Measurements from ENCODE around the gene QSOX1. TPM values are rescaled to one million over a fixed set of nuclear protein-coding genes. Genes with fewer than 3 reads are reported as not detected.

The QSOX1 gene
- total RNA-seq, 2 experiments from 2014 or later: 27.6 to 31.9 TPM

DNA sequence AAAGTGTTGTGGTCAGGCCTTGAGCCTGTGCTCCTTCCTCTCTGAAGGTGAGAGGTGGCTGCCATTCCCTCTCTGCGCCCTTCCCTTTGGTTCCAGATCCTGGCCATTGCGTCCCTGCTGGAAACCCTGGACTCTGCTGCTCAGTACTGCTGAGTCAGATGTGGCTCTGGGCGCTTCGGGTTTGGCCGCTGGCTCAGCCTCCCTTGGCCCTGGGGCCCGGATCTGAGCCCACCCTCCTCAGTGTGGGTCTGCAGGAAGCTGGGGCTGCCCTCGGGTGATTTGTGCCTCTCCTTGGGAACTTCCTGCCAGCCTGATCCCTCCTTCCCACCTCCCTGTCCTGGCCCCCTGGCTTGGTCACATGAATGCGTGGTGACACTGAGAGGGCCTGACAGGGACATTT is 32.2 kb downstream of the QSOX1 start:
- Mint-ChIP-seq H3K27ac (no peak overlapping the region), H3K4me3 (no peak overlapping the region), H3K27me3 (ENCODE audit: low read depth) (no peaks in the 10 kb centered on the region), H3K4me1 (ENCODE audit: low read depth) (no peaks in the 10 kb centered on the region), H3K9me3 (no peaks in the 10 kb centered on the region), H3K36me3 (ENCODE audit: low read depth) (peaks cover 17% of the 10 kb centered on the region)
- intact Hi-C loops (cut with micrococcal nuclease): no loop called here
- CTCF ChIA-PET: interaction anchor here (4.3 kb wide), 1 partner anchor 8 kb away, joined by 35 read pairs; no protein-coding TSS in a partner anchor
- no peak for DNase-seq

DNA sequence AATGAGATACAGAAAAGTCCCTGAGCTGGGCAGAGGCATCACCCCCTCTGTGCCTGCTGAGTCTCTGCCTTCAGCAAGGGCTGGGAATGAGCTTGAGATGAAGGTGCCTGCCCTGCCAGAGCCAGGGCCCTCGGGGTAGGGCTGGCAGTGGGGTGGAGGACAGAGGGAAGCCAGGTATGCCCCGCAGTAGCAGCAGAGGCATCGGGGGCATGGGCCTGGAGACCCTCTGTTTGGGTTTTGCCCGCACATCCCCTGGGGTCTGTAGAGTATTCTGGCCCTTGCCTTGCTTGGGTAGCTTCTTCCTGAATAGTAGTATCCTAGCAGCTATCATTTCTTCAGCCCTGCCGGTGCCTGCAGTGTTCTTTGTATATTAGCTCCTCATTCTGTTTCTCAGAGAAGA is 33.0 kb downstream of the QSOX1 start:
- H3K27me3 Mint-ChIP-seq (ENCODE audit: low read depth): no peaks in the 10 kb centered on the region
- H3K9me3 Mint-ChIP-seq: no peaks in the 10 kb centered on the region
- H3K36me3 Mint-ChIP-seq (ENCODE audit: low read depth): peaks cover 14% of the 10 kb centered on the region
- H3K27ac Mint-ChIP-seq: no peak overlapping the region
- H3K4me3 Mint-ChIP-seq: no peak overlapping the region
- DNase-seq: no peak
- intact Hi-C loops (cut with micrococcal nuclease): loop anchor here (2.0 kb wide), 1 partner anchor 65 kb away; no protein-coding TSS in a partner anchor
- CTCF ChIA-PET: interaction anchor here (0.6 to 4.3 kb wide), 4 partner anchors 9 to 290 kb away, joined by 3 to 35 read pairs (median 4); no protein-coding TSS in a partner anchor
- H3K4me1 Mint-ChIP-seq (ENCODE audit: low read depth): no peaks in the 10 kb centered on the region

DNA sequence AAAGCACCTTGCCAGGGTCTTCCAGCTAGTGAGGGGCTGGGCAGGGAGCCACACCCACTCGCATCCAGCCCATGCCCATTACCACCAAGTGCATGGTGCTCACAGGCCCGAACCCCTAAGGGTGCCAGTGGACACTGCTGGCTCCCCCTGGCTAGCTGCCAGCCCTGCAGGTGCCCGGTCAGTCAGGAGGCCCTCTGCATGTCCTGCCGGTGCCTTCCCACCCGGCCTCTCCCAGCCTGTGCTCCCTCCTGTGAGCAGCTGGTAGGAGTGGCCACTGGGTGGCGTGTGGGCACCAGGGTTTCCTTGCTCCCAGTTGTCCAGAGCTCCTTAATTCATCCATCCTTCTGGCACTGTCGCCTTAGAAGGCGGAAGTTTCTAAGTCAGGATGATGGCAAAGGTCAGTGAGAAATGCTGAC is 33.4 kb downstream of the QSOX1 start:
- CTCF ChIA-PET: interaction anchor here (0.6 to 4.3 kb wide), 4 partner anchors 9 to 289 kb away, joined by 3 to 35 read pairs (median 4); no protein-coding TSS in a partner anchor
- peak; percentile 51 for DNase-seq
- intact Hi-C loops (cut with micrococcal nuclease): loop anchor here (2.0 kb wide), 1 partner anchor 65 kb away; no protein-coding TSS in a partner anchor

DNA sequence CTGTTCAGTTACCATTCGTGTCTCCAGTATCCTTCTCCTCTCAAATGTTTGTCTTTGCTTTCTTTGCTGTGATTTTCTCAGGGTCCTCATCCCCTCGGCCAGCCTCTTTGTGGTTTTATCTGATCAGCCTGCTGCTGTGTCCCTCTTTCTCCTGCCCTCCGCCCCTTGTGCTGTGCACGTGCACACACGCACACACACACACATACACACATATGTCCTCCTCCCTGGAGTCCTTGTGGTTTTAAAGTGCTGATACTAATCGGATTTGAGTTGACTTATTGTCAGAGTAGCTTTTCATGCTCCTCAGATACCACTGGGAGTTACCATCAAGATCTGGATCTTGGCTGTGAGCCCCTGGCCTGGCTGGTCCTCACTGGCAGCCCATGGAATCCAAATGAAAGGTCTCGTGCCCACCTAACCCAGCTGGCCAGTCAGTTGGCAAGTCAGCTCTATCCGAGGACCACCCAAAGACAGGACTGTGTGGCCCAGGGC is 34.1 kb downstream of the QSOX1 start:
- intact Hi-C loops (cut with micrococcal nuclease): loop anchor here (2.0 kb wide), 1 partner anchor 64 kb away; no protein-coding TSS in a partner anchor

More for the DNA sequence above, 33.4 kb downstream of the QSOX1 start:
- Mint-ChIP-seq H3K4me3 (no peak overlapping the region), H3K27ac (no peak overlapping the region), H3K4me1 (ENCODE audit: low read depth) (no peaks in the 10 kb centered on the region), H3K36me3 (ENCODE audit: low read depth) (peaks cover 14% of the 10 kb centered on the region), H3K9me3 (no peaks in the 10 kb centered on the region), H3K27me3 (ENCODE audit: low read depth) (no peaks in the 10 kb centered on the region)

DNA sequence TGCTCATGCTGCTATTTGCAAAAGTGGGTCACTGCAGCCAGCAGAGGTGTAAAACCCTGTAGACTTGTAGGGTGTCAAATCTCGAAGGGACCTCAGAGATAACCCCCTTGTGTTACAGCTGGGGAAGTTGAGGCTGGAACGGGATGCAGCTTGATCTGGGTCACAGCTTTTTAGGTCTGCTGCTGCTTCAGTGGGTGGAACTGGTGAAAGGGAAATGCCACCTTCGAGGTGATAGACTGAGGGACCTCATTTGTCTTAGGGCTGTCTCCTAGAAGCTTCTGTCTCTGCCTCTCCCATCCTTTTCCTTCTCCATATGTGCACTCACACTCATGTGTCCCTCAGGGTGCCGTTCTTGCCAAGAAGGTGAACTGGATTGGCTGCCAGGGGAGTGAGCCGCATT is 35.4 kb downstream of the QSOX1 start:
- CTCF ChIA-PET: interaction anchor here (0.6 to 4.3 kb wide), 3 partner anchors 11 to 360 kb away, joined by 3 to 35 read pairs (median 3); no protein-coding TSS in a partner anchor
- no peak for DNase-seq

More for the DNA sequence above, 34.1 kb downstream of the QSOX1 start:
- DNase-seq: no peak
- CTCF ChIA-PET: interaction anchor here (0.6 to 4.3 kb wide), 3 partner anchors 10 to 820 kb away, joined by 3 to 35 read pairs (median 4); no protein-coding TSS in a partner anchor
- peaks cover 14% of the 10 kb centered on the region for H3K36me3 Mint-ChIP-seq (ENCODE audit: low read depth)
- no peaks in the 10 kb centered on the region for H3K4me1 Mint-ChIP-seq (ENCODE audit: low read depth)
- no peaks in the 10 kb centered on the region for H3K27me3 Mint-ChIP-seq (ENCODE audit: low read depth)
- H3K27ac Mint-ChIP-seq: no peak overlapping the region
- H3K9me3 Mint-ChIP-seq: no peaks in the 10 kb centered on the region
- no peak overlapping the region for H3K4me3 Mint-ChIP-seq

DNA sequence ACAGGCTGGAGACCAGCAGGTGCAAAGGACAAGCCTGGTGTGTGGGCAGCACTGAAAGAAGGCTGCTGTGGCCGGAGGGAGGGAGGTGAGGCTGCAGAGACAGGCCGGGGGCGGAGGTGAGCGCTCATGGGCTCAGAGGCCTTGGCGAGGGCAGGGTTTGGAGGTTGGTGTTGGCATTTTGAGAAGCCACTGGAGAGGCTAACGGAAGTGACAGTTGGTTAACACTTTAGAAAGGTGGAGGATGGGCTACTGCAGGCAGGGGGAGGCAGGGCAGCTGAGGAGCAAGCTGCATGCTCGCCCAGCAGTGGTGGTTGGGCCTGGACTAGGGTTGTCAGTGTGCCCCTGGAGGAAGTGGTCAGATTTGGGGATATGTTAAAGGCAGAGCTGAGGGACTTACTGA is 37.5 kb downstream of the QSOX1 start:
- Mint-ChIP-seq H3K36me3 (ENCODE audit: low read depth) (peaks cover 6% of the 10 kb centered on the region), H3K9me3 (no peaks in the 10 kb centered on the region), H3K27ac (no peak overlapping the region), H3K27me3 (ENCODE audit: low read depth) (no peaks in the 10 kb centered on the region), H3K4me1 (ENCODE audit: low read depth) (no peaks in the 10 kb centered on the region), H3K4me3 (no peak overlapping the region)
- intact Hi-C loops (cut with micrococcal nuclease): no loop called here
- CTCF ChIA-PET: interaction anchor here (1.3 to 1.7 kb wide), 2 partner anchors 12 to 13 kb away, joined by 3 to 8 read pairs; no protein-coding TSS in a partner anchor
- no peak for DNase-seq

More for the DNA sequence above, 35.4 kb downstream of the QSOX1 start:
- no peaks in the 10 kb centered on the region for H3K27me3 Mint-ChIP-seq (ENCODE audit: low read depth)
- intact Hi-C loops (cut with micrococcal nuclease): no loop called here
- no peak overlapping the region for H3K27ac Mint-ChIP-seq
- no peak overlapping the region for H3K4me3 Mint-ChIP-seq
- H3K36me3 Mint-ChIP-seq (ENCODE audit: low read depth): peaks cover 6% of the 10 kb centered on the region
- no peaks in the 10 kb centered on the region for H3K4me1 Mint-ChIP-seq (ENCODE audit: low read depth)
- no peaks in the 10 kb centered on the region for H3K9me3 Mint-ChIP-seq

DNA sequence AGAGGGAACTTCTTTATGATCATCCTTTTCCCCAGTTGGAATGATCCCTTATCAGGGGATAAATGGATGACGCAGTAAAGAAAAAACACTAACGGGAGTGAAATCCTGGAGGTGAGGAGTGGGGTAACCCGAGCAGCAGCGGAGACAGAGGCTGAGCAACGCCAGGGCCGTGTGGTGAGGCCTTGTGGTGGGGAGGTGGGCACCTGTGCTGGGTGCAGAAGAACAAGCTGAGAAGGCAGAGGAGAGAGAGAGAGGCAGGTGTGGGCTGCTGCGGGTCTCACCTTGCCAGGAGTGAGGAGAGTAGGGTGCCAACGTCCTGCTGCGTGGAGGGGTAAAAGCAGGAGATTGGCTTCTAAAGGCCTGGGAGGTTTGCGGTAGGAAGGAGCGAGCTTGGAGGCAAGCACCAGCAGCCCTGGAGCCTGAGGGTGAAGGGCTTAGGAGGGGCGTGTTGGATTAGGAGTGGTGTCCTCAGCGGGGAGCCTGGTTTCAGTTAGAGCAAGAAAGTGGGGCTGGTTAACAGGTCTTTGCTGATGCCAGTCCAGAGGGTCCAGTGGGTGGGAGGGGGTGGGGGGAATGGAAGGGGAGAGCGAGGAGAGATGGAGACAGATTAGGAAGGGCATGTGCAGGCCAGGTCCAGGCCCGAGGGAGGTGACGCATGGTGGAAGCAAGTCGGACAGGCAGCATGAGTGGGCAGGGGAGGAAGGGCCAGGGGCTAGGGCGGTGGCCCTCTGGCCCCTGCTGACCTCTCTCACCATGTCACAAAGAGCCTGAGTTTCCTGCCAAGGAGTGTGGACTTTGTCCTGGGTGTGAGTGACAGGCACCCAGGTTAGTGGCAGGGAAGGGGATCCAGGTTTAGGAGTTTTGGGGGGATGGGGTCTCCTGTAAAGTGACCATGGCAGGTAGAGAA is 38.7 kb downstream of the QSOX1 start:
- no peaks in the 10 kb centered on the region for H3K27me3 Mint-ChIP-seq (ENCODE audit: low read depth)
- intact Hi-C loops (cut with micrococcal nuclease): no loop called here
- DNase-seq: no peak
- H3K36me3 Mint-ChIP-seq (ENCODE audit: low read depth): peaks cover 6% of the 10 kb centered on the region
- no peaks in the 10 kb centered on the region for H3K9me3 Mint-ChIP-seq
- H3K27ac Mint-ChIP-seq: no peak overlapping the region
- H3K4me3 Mint-ChIP-seq: no peak overlapping the region
- CTCF ChIA-PET: interaction anchor here (1.3 to 1.7 kb wide), 2 partner anchors 13 to 15 kb away, joined by 3 to 8 read pairs; no protein-coding TSS in a partner anchor
- no peaks in the 10 kb centered on the region for H3K4me1 Mint-ChIP-seq (ENCODE audit: low read depth)

DNA sequence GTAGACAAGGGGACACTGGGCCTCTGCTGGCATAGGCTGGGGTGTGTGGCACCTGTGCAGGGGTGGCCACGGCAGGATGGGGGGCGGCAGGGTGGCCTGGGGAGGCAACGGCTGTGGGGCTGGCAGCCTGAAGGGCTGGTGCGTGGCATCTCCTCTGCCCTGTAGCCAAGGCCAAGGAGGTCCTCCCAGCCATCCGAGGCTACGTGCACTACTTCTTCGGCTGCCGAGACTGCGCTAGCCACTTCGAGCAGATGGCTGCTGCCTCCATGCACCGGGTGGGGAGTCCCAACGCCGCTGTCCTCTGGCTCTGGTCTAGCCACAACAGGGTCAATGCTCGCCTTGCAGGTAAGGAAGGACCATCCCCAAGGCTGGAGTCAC is 39.4 kb downstream of the QSOX1 start:
- peaks cover 6% of the 10 kb centered on the region for H3K36me3 Mint-ChIP-seq (ENCODE audit: low read depth)
- CTCF ChIA-PET: interaction anchor here (0.8 kb wide), 2 partner anchors 13 to 288 kb away, joined by 3 read pairs; no protein-coding TSS in a partner anchor
- H3K27ac Mint-ChIP-seq: no peak overlapping the region
- intact Hi-C loops (cut with micrococcal nuclease): no loop called here
- no peak overlapping the region for H3K4me3 Mint-ChIP-seq
- no peaks in the 10 kb centered on the region for H3K4me1 Mint-ChIP-seq (ENCODE audit: low read depth)
- no peak for DNase-seq
- no peaks in the 10 kb centered on the region for H3K27me3 Mint-ChIP-seq (ENCODE audit: low read depth)
- H3K9me3 Mint-ChIP-seq: no peaks in the 10 kb centered on the region

DNA sequence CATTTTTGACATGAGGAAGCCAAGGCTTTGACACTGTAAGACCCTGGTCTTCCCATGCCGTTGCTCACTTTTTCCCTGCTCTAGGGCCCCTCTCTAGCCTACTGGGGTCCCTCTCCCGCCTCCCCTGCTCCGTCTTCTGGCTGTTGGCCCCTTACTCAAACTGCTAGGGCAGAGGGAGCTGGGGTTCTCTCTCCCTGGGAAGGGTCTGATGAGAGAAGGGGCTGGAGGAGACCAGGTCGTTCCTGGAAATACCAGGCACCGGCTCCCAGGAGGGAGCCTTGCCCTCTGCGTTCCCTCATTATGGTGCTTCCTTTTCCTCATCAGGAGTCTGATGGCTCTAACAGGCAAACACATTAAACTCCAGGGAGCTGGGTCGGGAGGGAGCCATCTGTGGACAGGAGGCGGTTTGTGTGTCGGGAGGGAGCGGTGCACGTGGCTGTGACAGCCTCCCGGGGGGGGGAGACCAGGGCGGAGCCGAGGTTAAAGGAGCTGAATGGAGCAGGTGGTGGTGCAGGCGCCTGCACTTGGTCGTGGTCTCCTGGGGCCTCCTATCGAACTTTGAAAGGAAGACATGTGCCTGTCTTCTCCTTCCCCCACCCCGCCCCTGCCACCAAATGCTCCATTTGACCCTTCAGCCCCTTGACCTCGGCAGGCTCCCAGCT is 40.0 kb downstream of the QSOX1 start:
- CTCF ChIA-PET: interaction anchor here (0.6 to 0.8 kb wide), 3 partner anchors 12 to 288 kb away, joined by 3 read pairs; no protein-coding TSS in a partner anchor
- H3K27ac Mint-ChIP-seq: no peak overlapping the region

DNA sequence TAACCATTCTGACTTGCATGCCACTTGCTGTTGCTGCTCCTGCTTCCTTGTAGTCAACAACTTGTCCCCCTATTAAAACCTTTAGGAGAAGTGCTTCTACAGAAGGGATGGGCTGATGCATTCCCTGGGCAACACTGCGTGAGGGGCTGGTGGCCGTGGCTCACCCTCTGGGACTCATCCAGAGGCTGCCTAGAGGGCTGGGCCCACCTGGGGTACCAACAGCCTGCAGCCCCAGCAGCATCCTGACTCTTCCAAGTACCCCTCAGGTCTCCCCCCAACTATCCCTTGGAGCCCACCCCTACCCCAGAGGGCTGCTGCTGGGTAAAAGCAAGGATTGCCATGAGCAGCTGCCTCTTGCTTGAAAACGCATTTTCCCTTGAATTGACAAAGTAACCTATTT is 40.7 kb downstream of the QSOX1 start:
- intact Hi-C loops (cut with micrococcal nuclease): no loop called here

More for the DNA sequence above, 40.0 kb downstream of the QSOX1 start:
- Mint-ChIP-seq H3K27me3 (ENCODE audit: low read depth) (no peaks in the 10 kb centered on the region), H3K9me3 (no peaks in the 10 kb centered on the region), H3K4me3 (no peak overlapping the region), H3K4me1 (ENCODE audit: low read depth) (no peaks in the 10 kb centered on the region), H3K36me3 (ENCODE audit: low read depth) (peaks cover 5% of the 10 kb centered on the region)
- no peak for DNase-seq
- intact Hi-C loops (cut with micrococcal nuclease): no loop called here

DNA sequence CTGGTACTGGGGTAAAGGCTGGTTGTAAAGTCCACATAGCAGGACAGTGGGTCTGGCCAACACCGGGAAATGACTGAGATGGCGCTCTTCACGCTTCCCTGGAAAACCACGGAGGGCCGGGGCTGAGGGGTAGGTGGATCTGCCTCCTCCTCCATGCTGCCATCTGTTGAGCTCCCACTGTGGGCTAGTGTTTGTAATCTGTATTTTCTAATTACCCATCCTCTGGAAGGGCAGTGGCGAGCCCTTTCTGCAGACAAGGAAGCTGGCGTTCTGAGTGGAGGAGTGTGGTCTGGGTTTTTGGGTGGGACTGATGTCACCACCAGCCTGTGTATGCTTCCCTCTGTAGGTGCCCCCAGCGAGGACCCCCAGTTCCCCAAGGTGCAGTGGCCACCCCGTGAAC is 41.2 kb downstream of the QSOX1 start:
- Mint-ChIP-seq H3K36me3 (ENCODE audit: low read depth) (peaks cover 2% of the 10 kb centered on the region), H3K27me3 (ENCODE audit: low read depth) (no peaks in the 10 kb centered on the region), H3K9me3 (no peaks in the 10 kb centered on the region), H3K27ac (no peak overlapping the region), H3K4me1 (ENCODE audit: low read depth) (no peaks in the 10 kb centered on the region), H3K4me3 (no peak overlapping the region)
- intact Hi-C loops (cut with micrococcal nuclease): no loop called here
- no peak for DNase-seq
- CTCF ChIA-PET: no interaction called here

More for the DNA sequence above, 40.7 kb downstream of the QSOX1 start:
- no peaks in the 10 kb centered on the region for H3K4me1 Mint-ChIP-seq (ENCODE audit: low read depth)
- CTCF ChIA-PET: interaction anchor here (0.6 kb wide), 1 partner anchor 12 kb away, joined by 3 read pairs; no protein-coding TSS in a partner anchor
- H3K27me3 Mint-ChIP-seq (ENCODE audit: low read depth): no peaks in the 10 kb centered on the region
- no peak for DNase-seq
- no peaks in the 10 kb centered on the region for H3K9me3 Mint-ChIP-seq
- H3K4me3 Mint-ChIP-seq: no peak overlapping the region
- H3K36me3 Mint-ChIP-seq (ENCODE audit: low read depth): peaks cover 2% of the 10 kb centered on the region
- no peak overlapping the region for H3K27ac Mint-ChIP-seq
